HepG2 (cell line): ENCODE measurements around the gene SLC29A3. TPM values are rescaled to one million over a fixed set of nuclear protein-coding genes. Genes with fewer than 3 reads are reported as not detected.

Experiments used
- ATAC-seq: fragments of 200-7000 bp; cut with Tn5 transposase; 3 replicates; pipeline ENCODE4 v1.9.1; 2020; ENCODE audit warnings: mild to moderate bottlenecking, moderate library complexity
- BruUV-seq: library from RNA; stranded (reverse); fragments of 400-500 nt; replicated peaks from 2 replicates; lab custom pipeline; 2021; lab: Mats Ljungman, UMichigan
- CTCF ChIA-PET: fragments of 300-600 bp; formaldehyde crosslinking; extraction: SDS; loops from one replicate; lab custom pipeline; 2021; ENCODE audit warnings: low total read pairs, inconsistent platforms, low intra/inter-chr PET ratio; lab: Yijun Ruan, JAX
- POLR2A ChIA-PET: fragments of 350-600 bp; sonication (Branson Sonifier 250); formaldehyde crosslinking; loops from one replicate; lab custom pipeline; 2020; ENCODE audit warnings: antibody characterized with exemption, inconsistent platforms; lab: Yijun Ruan, JAX
- DNase-seq: peaks from one replicate; pipeline ENCODE4 v3.0.0-alpha.2; 2015; ENCODE audit warnings: low spot score
- FAIRE-seq: peaks from 3 replicates; lab custom pipeline; 2011; peaks lifted over from hg19 to GRCh38; lab: Jason Lieb, UNC
- H2AFZ ChIP-seq: one replicate; pipeline ENCODE4 v1.6.1; 2011; ENCODE audit warnings: low read length, inconsistent platforms
- H3K27ac ChIP-seq: fragments of 300-600 bp; 3 replicates; pipeline ENCODE4 v1.8.0; 2011; ENCODE audit warnings: mixed run types, mild to moderate bottlenecking, mixed read lengths, low read length, inconsistent platforms; ENCODE audit not compliant: insufficient read depth; ENCODE audit errors: extremely low read length
- H3K27me3 ChIP-seq, 2 experiments: fragments of 200-600 bp in 1 of 2; 2 replicates in 1 of 2; 3 replicates in 1 of 2; pipeline versions ENCODE4 v1.6.0 to v1.8.0; 2011; ENCODE audit warnings: low read length in 2 of 2, mild to moderate bottlenecking in 2 of 2, moderate library complexity in 2 of 2, inconsistent platforms in 1 of 2; ENCODE audit not compliant: insufficient read depth in 2 of 2, control insufficient read depth in 1 of 2
- H3K36me3 ChIP-seq, 2 experiments: fragments of 200-600 bp in 1 of 2; replicated peaks in 1 of 2; 2 replicates in 1 of 2; 3 replicates in 1 of 2; pipeline versions ENCODE4 v1.5.1 to v1.8.0; 2011; ENCODE audit warnings: low read length in 2 of 2, inconsistent platforms in 1 of 2; ENCODE audit not compliant: insufficient read depth in 2 of 2, control insufficient read depth in 1 of 2
- H3K4me1 ChIP-seq: 2 replicates; pipeline ENCODE4 v1.5.1; 2012; ENCODE audit warnings: low read length, inconsistent platforms; ENCODE audit not compliant: insufficient read depth
- H3K4me2 ChIP-seq: 2 replicates; pipeline ENCODE4 v1.6.0; 2011; ENCODE audit warnings: low read depth, low read length, inconsistent platforms
- H3K4me3 ChIP-seq, 3 experiments: fragments of 200-600 bp in 1 of 3; sonication (generic), shearing (Covaris generic) in 1 of 3; replicated peaks in 1 of 3; 2 replicates each; pipeline ENCODE4 v1.5.1; 2011 to 2016; ENCODE audit warnings: low read length in 3 of 3, inconsistent platforms in 2 of 3, low read depth in 2 of 3, mild to moderate bottlenecking in 2 of 3, control low read depth in 1 of 3, mixed read lengths in 1 of 3; ENCODE audit not compliant: insufficient read depth in 1 of 3
- H3K79me2 ChIP-seq: one replicate; pipeline ENCODE4 v1.6.1; 2011; ENCODE audit warnings: low read length, inconsistent platforms; ENCODE audit not compliant: insufficient read depth
- H3K9ac ChIP-seq: 2 replicates; pipeline ENCODE4 v1.6.0; 2011; ENCODE audit warnings: mild to moderate bottlenecking, low read depth, low read length, inconsistent platforms; ENCODE audit not compliant: insufficient read depth
- H3K9me3 ChIP-seq: 2 replicates; pipeline ENCODE4 v1.5.1; 2012; ENCODE audit warnings: mild to moderate bottlenecking, low read length
- H4K20me1 ChIP-seq: 2 replicates; pipeline ENCODE4 v1.6.0; 2011; ENCODE audit warnings: inconsistent platforms, mild to moderate bottlenecking, low read length, moderate library complexity; ENCODE audit not compliant: insufficient read depth
- CBX2 ChIP-seq, 2 experiments: fragments of 200-600 bp in 1 of 2; sonication (generic); formaldehyde crosslinking in 1 of 2; IDR thresholded peaks; 2 replicates each; pipeline versions ENCODE4 v1.7.0 to v1.8.1; 2018 to 2022; ENCODE audit warnings: low read depth in 2 of 2, low read length in 1 of 2, mild to moderate bottlenecking in 1 of 2, missing genetic modification reagents in 1 of 2
- CEBPZ ChIP-seq: IDR thresholded peaks from 2 replicates; pipeline ENCODE4 v1.6.1; 2012; ENCODE audit warnings: low read length, improper control_type of control experiment
- ERF ChIP-seq: IDR thresholded peaks from 2 replicates; pipeline ENCODE4 v1.6.1; 2018; ENCODE audit warnings: missing biosample characterization, missing genetic modification reagents
- ETV5 ChIP-seq: IDR thresholded peaks from 2 replicates; pipeline ENCODE4 v1.6.1; 2018; ENCODE audit warnings: missing biosample characterization, missing genetic modification reagents, inconsistent platforms, borderline replicate concordance
- KDM2A ChIP-seq: sonication (generic); formaldehyde crosslinking; IDR thresholded peaks from 2 replicates; pipeline ENCODE4 v1.4.0; 2020; ENCODE audit warnings: low read depth, missing genetic modification reagents, borderline replicate concordance
- MTF1 ChIP-seq: sonication (generic); formaldehyde crosslinking; IDR thresholded peaks from 2 replicates; pipeline ENCODE4 v1.5.0; 2020; ENCODE audit warnings: missing genetic modification reagents
- NFIB ChIP-seq: sonication (generic); formaldehyde crosslinking; IDR thresholded peaks from 2 replicates; pipeline ENCODE4 v1.9.0; 2021; ENCODE audit warnings: missing genetic modification reagents, mild to moderate bottlenecking, borderline replicate concordance
- POLR2AphosphoS5 ChIP-seq: IDR thresholded peaks from 2 replicates; pipeline ENCODE4 v1.6.1; 2012; ENCODE audit warnings: low read depth, low read length
- SAFB2 ChIP-seq: sonication (generic); formaldehyde crosslinking; IDR thresholded peaks from 2 replicates; pipeline ENCODE4 v1.5.1; 2020; ENCODE audit warnings: missing genetic modification reagents, low read depth, mild to moderate bottlenecking, borderline replicate concordance
- U2AF2 ChIP-seq: fragments of 200-400 bp; formaldehyde crosslinking; IDR thresholded peaks from 2 replicates; pipeline ENCODE4 v1.6.1; 2017; ENCODE audit warnings: low read depth, mild to moderate bottlenecking, low read length
- ZBTB38 ChIP-seq: sonication (generic); formaldehyde crosslinking; IDR thresholded peaks from 2 replicates; pipeline ENCODE4 v1.5.1; 2020; ENCODE audit warnings: mild to moderate bottlenecking, missing genetic modification reagents
- ZNF572 ChIP-seq: sonication (generic); formaldehyde crosslinking; IDR thresholded peaks from 2 replicates; pipeline ENCODE4 v1.5.1; 2020; ENCODE audit warnings: mild to moderate bottlenecking, missing genetic modification reagents
- ZNF883 ChIP-seq: sonication (generic); formaldehyde crosslinking; IDR thresholded peaks from 2 replicates; pipeline ENCODE4 v1.5.1; 2020; ENCODE audit warnings: mild to moderate bottlenecking, missing genetic modification reagents; ENCODE audit errors: not compliant biosample characterization
- WGBS: methylation state at CpG from one replicate; pipeline ENCODE4 v1.1.6; 2017; ENCODE audit warnings: low lambda C conversion rate; 5-methylcytosine and 5-hydroxymethylcytosine counted together
- in situ Hi-C: cut with HindIII; loops from 2 replicates; pipeline ENCODE4 v1.10.0; 2017; ENCODE audit warnings: low pct_unique_long_range_greater_than_20kb; ENCODE audit not compliant: extremely low pct_ligation_motif_present
- intact Hi-C: fragments of 100-400 bp; cut with micrococcal nuclease; formaldehyde crosslinking; loops from one replicate; pipeline ENCODE4 v1.10.0; 2022; ENCODE audit not compliant: unreplicated experiment
- polyA plus RNA-seq, 8 experiments: library from polyadenylated mRNA; depleted of rRNA in 3 of 8; stranded (reverse) in 7 of 8; unstranded in 1 of 8; fragments of >200 nt; fragmentation: Illumina TruSeq in 4 of 8; extraction: Trizol in 4 of 8; gene quantifications; 2 replicates each; pipeline versions ENCODE4 v1.2.1 to v1.2.3, GENCODE V29; 2011 to 2016; ENCODE audit warnings: low read depth in 4 of 8, missing spikeins in 1 of 8, mixed read lengths in 1 of 8; ENCODE audit not compliant: insufficient read depth in 1 of 8
- total RNA-seq, 5 experiments: library from RNA; depleted of rRNA; stranded (reverse); fragments of >200 nt; fragmentation: Illumina TruSeq; extraction: Trizol; gene quantifications; 2 replicates each; pipeline ENCODE4 v1.2.3, GENCODE V29; 2016; ENCODE audit warnings: low read depth in 1 of 5
- TF ChIP-seq, protein P1 (sequence below), 2 experiments: sonication (generic) in 1 of 2; formaldehyde crosslinking in 1 of 2; IDR thresholded peaks; 2 replicates each; pipeline versions ENCODE4 v1.5.1 to v1.6.1; 2011 to 2020; ENCODE audit warnings: borderline replicate concordance in 1 of 2, low read depth in 1 of 2, low read length in 1 of 2, mild to moderate bottlenecking in 1 of 2, missing genetic modification reagents in 1 of 2, moderate library complexity in 1 of 2
- TF ChIP-seq, protein P2 (sequence below): sonication (generic); formaldehyde crosslinking; IDR thresholded peaks from 2 replicates; pipeline ENCODE4 v1.4.0; 2020; ENCODE audit warnings: missing genetic modification reagents, borderline replicate concordance

Gene SLC29A3
- total and polyA plus RNA-seq, 2 of the 13 experiments (the other 11 are each of a cell fraction or from before 2014, with no cell fraction given), result 8.6 to 11.8 TPM

DNA sequence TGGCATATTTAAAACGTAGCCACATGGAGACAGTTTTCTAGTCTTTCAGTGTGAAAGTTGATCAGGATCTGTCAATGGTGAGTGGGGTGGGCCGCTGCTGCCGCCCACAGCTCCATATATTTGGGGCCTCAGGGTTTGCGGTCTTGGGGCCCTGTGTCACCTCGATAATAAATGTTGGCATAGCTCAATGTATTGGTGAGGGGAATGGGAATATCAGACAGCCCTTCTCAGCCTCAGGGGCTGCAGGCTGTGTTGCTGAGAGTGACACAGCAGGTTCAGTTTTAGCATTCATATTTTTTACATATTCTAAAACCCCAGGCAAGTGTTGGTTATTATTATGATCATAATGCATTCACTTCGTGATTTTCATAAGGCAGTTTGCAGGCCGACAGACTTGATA lies 82.9 kb downstream of the SLC29A3 start:
- intact Hi-C loops, result no loop called here
- Histone ChIP-seq H4K20me1 (no peaks in the 10 kb centered on the region), H3K9ac (no peak overlapping the region), H3K4me3 (no peak overlapping the region), H3K27ac (no peak overlapping the region), H3K9me3 (no peaks in the 10 kb centered on the region), H3K79me2 (no peaks in the 10 kb centered on the region), H3K27me3 (peaks cover 12 to 41% of the 10 kb centered on the region in 2 experiments; a peak in 3 of 5 replicates), H3K36me3 (no peaks in the 10 kb centered on the region), H3K4me1 (no peaks in the 10 kb centered on the region), H2AFZ (no peak overlapping the region), H3K4me2 (no peak overlapping the region)
- DNase-seq (no peak), FAIRE-seq (no peak), ATAC-seq (no peak)
- BruUV-seq, result no TSS peak
- in situ Hi-C loops, result no loop called here
- POLR2A ChIA-PET, result no interaction called here
- WGBS, result 16% methylated on average over 6 of the region's 7 CpGs
- CTCF ChIA-PET, result no interaction called here
- TF ChIP-seq ETV5 (CRISPR knock-in tag), result no peak
- TF ChIP-seq MTF1 (CRISPR knock-in tag), result no peak
- TF ChIP-seq CEBPZ, result no peak
- no peak for TF ChIP-seq U2AF2
- TF ChIP-seq ZNF883 (CRISPR knock-in tag), result no peak
- no peak for TF ChIP-seq ERF (CRISPR knock-in tag)
- no peak for TF ChIP-seq SAFB2
- TF ChIP-seq, protein P1, sequence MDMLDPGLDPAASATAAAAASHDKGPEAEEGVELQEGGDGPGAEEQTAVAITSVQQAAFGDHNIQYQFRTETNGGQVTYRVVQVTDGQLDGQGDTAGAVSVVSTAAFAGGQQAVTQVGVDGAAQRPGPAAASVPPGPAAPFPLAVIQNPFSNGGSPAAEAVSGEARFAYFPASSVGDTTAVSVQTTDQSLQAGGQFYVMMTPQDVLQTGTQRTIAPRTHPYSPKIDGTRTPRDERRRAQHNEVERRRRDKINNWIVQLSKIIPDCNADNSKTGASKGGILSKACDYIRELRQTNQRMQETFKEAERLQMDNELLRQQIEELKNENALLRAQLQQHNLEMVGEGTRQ (IDR thresholded peaks at IDR 0.05; ENCODE audit: low read depth, low read length), result no peak
- TF ChIP-seq, protein P1 (CRISPR knock-in tag; IDR thresholded peaks at IDR 0.05; ENCODE audit: borderline replicate concordance), result no peak
- no peak for TF ChIP-seq ZBTB38 (CRISPR knock-in tag)
- TF ChIP-seq CBX2 (IDR thresholded peaks at IDR 0.05; ENCODE audit: low read depth, low read length), result no peak
- no peak for TF ChIP-seq CBX2 (CRISPR knock-in tag; IDR thresholded peaks at IDR 0.05; ENCODE audit: low read depth)
- TF ChIP-seq POLR2AphosphoS5, result no peak
- no peak for TF ChIP-seq ZNF572
- no peak for TF ChIP-seq KDM2A
- TF ChIP-seq NFIB (CRISPR knock-in tag), result no peak
- TF ChIP-seq, protein P2, sequence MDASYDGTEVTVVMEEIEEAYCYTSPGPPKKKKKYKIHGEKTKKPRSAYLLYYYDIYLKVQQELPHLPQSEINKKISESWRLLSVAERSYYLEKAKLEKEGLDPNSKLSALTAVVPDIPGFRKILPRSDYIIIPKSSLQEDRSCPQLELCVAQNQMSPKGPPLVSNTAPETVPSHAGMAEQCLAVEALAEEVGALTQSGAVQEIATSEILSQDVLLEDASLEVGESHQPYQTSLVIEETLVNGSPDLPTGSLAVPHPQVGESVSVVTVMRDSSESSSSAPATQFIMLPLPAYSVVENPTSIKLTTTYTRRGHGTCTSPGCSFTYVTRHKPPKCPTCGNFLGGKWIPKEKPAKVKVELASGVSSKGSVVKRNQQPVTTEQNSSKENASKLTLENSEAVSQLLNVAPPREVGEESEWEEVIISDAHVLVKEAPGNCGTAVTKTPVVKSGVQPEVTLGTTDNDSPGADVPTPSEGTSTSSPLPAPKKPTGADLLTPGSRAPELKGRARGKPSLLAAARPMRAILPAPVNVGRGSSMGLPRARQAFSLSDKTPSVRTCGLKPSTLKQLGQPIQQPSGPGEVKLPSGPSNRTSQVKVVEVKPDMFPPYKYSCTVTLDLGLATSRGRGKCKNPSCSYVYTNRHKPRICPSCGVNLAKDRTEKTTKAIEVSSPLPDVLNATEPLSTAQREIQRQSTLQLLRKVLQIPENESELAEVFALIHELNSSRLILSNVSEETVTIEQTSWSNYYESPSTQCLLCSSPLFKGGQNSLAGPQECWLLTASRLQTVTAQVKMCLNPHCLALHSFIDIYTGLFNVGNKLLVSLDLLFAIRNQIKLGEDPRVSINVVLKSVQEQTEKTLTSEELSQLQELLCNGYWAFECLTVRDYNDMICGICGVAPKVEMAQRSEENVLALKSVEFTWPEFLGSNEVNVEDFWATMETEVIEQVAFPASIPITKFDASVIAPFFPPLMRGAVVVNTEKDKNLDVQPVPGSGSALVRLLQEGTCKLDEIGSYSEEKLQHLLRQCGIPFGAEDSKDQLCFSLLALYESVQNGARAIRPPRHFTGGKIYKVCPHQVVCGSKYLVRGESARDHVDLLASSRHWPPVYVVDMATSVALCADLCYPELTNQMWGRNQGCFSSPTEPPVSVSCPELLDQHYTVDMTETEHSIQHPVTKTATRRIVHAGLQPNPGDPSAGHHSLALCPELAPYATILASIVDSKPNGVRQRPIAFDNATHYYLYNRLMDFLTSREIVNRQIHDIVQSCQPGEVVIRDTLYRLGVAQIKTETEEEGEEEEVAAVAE (CRISPR knock-in tag), result no peak
